OCI-LY3 (cell line): ENCODE data around the gene FBXW4.

Source experiments
- H2AFZ ChIP-seq: fragments of 200-600, 300-600 bp; shearing (Covaris generic); 2 replicates; pipeline ENCODE4 v1.6.0; 2014; ENCODE audit warnings: antibody characterized with exemption, low read depth, low read length
- H3K27ac ChIP-seq: fragments of 200-600, 300-600 bp; sonication (generic); 2 replicates; pipeline ENCODE4 v1.5.1; 2014; ENCODE audit warnings: mild to moderate bottlenecking, low read length, moderate library complexity, mixed read lengths
- H3K27me3 ChIP-seq: fragments of 200-600, 300-600 bp; sonication (generic); 2 replicates; pipeline ENCODE4 v1.6.1; 2014; ENCODE audit warnings: low read depth, low read length, mixed read lengths
- H3K36me3 ChIP-seq: fragments of 200-600, 300-600 bp; sonication (generic); replicated peaks from 2 replicates; pipeline ENCODE3; 2014; ENCODE audit warnings: low read depth, low read length, mixed read lengths
- H3K4me1 ChIP-seq: fragments of 300-600, 200-600 bp; sonication (generic); 2 replicates; pipeline ENCODE4 v1.6.1; 2014; ENCODE audit warnings: low read length, mixed read lengths
- H3K4me2 ChIP-seq: fragments of 200-600, 300-600 bp; sonication (generic); 2 replicates; pipeline ENCODE4 v1.6.1; 2014; ENCODE audit warnings: low read length, mixed read lengths
- H3K4me3 ChIP-seq: fragments of 300-600, 200-600 bp; sonication (generic); 2 replicates; pipeline ENCODE4 v1.5.1; 2014; ENCODE audit warnings: antibody characterized with exemption, mild to moderate bottlenecking, low read length, moderate library complexity
- H3K79me2 ChIP-seq: fragments of 300-600, 200-600 bp; shearing (Covaris generic); 2 replicates; pipeline ENCODE4 v1.6.1; 2014; ENCODE audit warnings: mild to moderate bottlenecking, low read length, mixed read lengths
- H3K9ac ChIP-seq: fragments of 300-600, 200-600 bp; shearing (Covaris generic); 2 replicates; pipeline ENCODE4 v1.6.0; 2014; ENCODE audit warnings: mild to moderate bottlenecking, low read length, moderate library complexity
- H3K9me3 ChIP-seq: fragments of 200-600, 300-600 bp; shearing (Covaris generic); 2 replicates; pipeline ENCODE4 v1.6.1; 2014; ENCODE audit warnings: low read length, mixed read lengths; ENCODE audit not compliant: insufficient read depth
- H4K20me1 ChIP-seq: fragments of 200-600, 300-600 bp; sonication (generic); 2 replicates; pipeline ENCODE4 v1.6.1; 2016; ENCODE audit warnings: low read length, mixed read lengths; ENCODE audit not compliant: insufficient read depth
- EZH2phosphoT487 ChIP-seq: fragments of 200-600 bp; shearing (Covaris generic); IDR thresholded peaks from 2 replicates; pipeline ENCODE4 v1.6.1; 2018; ENCODE audit warnings: antibody characterized with exemption, mixed run types, low read depth
- TF ChIP-seq, protein P1 (sequence below): fragments of 200-600, 300-600 bp; sonication (generic); IDR thresholded peaks from 2 replicates; pipeline ENCODE4 v1.5.1; 2014; ENCODE audit warnings: antibody characterized with exemption, low read length, low read depth

The FBXW4 gene

DNA sequence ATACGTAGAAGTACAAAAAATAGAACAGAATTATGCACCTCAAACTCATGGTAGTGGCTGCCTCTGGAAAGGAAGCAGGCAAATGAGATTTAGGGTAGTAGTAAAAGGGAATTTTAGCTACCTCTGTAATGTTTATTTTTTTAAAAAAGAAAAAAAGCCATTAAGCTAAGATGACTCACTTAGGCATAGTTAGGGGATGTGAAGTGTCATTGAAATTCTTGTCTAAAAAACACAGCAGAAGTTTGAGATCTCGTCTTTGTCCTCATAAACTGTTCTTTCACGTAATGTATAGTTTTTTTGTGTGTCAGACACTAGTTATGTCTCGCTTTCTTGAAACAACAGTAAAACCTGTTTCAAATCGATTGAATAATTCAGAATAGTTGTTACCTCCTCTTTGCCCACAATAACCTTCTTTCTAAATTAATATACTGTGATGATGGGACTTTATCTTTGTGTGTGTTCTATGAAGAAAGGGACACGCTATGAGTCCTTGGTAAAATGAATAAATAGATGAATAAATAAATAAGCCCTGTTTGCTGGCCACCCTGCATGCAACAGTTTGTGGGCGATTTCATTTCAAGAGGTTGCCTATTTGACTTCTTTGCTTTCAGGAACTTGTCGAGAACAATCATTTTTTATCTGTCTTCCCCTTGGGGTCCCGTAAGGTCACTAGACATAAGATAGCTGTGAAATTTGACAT lies 14.5 kb upstream of the FBXW4 start:
- no peak overlapping the region for H3K9ac ChIP-seq
- H3K27ac ChIP-seq, result no peak overlapping the region
- peaks cover 13% of the 10 kb centered on the region for H3K4me1 ChIP-seq
- H3K9me3 ChIP-seq, result no peaks in the 10 kb centered on the region
- H3K36me3 ChIP-seq, result no peaks in the 10 kb centered on the region
- peak overlapping the region; percentile 63 for H3K4me2 ChIP-seq
- peak overlapping the region; percentile 65; the same call in 1 of the 2 replicates for H2AFZ ChIP-seq
- H4K20me1 ChIP-seq, result no peaks in the 10 kb centered on the region
- H3K79me2 ChIP-seq, result no peaks in the 10 kb centered on the region
- TF ChIP-seq, protein P1, sequence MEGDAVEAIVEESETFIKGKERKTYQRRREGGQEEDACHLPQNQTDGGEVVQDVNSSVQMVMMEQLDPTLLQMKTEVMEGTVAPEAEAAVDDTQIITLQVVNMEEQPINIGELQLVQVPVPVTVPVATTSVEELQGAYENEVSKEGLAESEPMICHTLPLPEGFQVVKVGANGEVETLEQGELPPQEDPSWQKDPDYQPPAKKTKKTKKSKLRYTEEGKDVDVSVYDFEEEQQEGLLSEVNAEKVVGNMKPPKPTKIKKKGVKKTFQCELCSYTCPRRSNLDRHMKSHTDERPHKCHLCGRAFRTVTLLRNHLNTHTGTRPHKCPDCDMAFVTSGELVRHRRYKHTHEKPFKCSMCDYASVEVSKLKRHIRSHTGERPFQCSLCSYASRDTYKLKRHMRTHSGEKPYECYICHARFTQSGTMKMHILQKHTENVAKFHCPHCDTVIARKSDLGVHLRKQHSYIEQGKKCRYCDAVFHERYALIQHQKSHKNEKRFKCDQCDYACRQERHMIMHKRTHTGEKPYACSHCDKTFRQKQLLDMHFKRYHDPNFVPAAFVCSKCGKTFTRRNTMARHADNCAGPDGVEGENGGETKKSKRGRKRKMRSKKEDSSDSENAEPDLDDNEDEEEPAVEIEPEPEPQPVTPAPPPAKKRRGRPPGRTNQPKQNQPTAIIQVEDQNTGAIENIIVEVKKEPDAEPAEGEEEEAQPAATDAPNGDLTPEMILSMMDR, result no peak
- H3K27me3 ChIP-seq, result no peaks in the 10 kb centered on the region
- peak overlapping the region; percentile 50 for H3K4me3 ChIP-seq

DNA sequence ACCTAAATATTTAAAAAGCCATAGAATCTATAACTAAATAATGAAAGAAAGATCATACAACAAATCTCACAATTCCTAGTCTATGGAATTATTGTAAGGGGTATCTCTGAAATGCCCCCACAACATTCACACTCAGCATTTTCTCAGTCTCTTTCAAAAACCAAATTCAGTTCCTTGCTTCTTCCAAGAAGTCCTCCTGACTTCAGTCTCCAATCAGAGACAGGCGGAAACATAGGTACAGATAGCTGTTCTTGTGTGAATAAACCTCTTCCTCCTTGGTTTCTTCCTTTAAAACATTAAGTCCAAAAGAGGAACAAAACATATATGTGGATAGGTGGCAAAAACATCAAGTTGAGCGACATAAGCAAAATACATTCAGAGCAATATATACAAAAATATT lies 13.9 kb upstream of the FBXW4 start:
- H2AFZ ChIP-seq, result no peak overlapping the region
- H3K4me1 ChIP-seq, result peaks cover 20% of the 10 kb centered on the region

DNA sequence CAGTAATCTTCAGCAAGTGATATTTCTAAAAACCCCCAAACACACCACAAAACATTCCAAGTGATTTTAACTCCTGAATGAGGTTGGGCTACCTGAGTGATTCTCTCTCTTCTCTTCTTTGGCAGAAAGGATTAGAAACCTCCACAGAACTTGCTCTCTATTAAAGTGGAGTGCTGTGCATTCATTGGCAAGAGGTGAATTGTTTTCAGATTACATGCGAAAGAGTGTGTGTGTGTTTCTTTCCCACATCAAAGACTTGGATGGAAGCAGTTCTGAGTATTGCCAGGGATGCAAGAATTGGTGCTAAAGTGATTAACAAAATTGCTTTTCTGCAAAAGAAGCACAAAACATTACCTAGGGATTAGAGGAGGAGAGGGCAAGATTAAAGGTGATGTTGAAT lies 13.1 kb upstream of the FBXW4 start:
- Histone ChIP-seq H2AFZ (no peak overlapping the region), H3K79me2 (no peaks in the 10 kb centered on the region), H3K9me3 (no peaks in the 10 kb centered on the region), H3K9ac (no peak overlapping the region), H3K4me3 (no peak overlapping the region), H3K27me3 (no peaks in the 10 kb centered on the region), H3K36me3 (no peaks in the 10 kb centered on the region), H4K20me1 (no peaks in the 10 kb centered on the region), H3K27ac (no peak overlapping the region), H3K4me1 (peaks cover 28% of the 10 kb centered on the region), H3K4me2 (no peak overlapping the region)
- no peak for TF ChIP-seq EZH2phosphoT487
- TF ChIP-seq, protein P1, result no peak

More for the DNA sequence above, 13.9 kb upstream of the FBXW4 start:
- Histone ChIP-seq H3K27me3 (no peaks in the 10 kb centered on the region), H3K36me3 (no peaks in the 10 kb centered on the region), H4K20me1 (no peaks in the 10 kb centered on the region), H3K9ac (no peak overlapping the region), H3K4me3 (no peak overlapping the region), H3K4me2 (no peak overlapping the region), H3K79me2 (no peaks in the 10 kb centered on the region), H3K9me3 (no peaks in the 10 kb centered on the region), H3K27ac (no peak overlapping the region)
- TF ChIP-seq EZH2phosphoT487, result no peak
- TF ChIP-seq, protein P1, result no peak

DNA sequence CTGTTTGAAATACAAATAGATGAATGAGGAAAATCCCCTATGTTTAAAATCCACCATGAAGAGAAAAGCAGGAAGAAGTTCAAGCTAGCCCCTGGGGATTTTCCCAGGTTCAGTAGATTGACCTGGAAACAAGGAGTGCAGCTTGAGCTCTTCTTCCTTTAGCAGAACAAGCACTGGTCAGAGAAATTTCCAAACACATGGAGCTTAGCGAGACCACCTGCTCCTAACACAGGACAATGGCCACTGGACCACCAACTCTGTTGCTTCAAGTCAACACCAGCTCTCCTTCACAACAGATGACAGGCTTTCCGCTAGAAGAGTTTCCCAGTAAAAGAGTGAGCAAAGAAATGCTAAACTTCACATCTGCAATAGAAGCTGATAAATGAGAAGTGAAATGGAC lies 9.4 kb upstream of the FBXW4 start:
- Histone ChIP-seq H4K20me1 (no peaks in the 10 kb centered on the region), H3K36me3 (no peaks in the 10 kb centered on the region), H3K4me3 (no peak overlapping the region), H3K79me2 (no peaks in the 10 kb centered on the region), H2AFZ (no peak overlapping the region), H3K9me3 (no peaks in the 10 kb centered on the region), H3K27ac (no peak overlapping the region), H3K4me2 (peak overlapping the region; percentile 39), H3K4me1 (peaks cover 30% of the 10 kb centered on the region), H3K27me3 (no peaks in the 10 kb centered on the region), H3K9ac (no peak overlapping the region)
- TF ChIP-seq EZH2phosphoT487, result no peak
- TF ChIP-seq, protein P1, result no peak
